ENCODE measurements around the gene EFNB3.

The EFNB3 gene

DNA sequence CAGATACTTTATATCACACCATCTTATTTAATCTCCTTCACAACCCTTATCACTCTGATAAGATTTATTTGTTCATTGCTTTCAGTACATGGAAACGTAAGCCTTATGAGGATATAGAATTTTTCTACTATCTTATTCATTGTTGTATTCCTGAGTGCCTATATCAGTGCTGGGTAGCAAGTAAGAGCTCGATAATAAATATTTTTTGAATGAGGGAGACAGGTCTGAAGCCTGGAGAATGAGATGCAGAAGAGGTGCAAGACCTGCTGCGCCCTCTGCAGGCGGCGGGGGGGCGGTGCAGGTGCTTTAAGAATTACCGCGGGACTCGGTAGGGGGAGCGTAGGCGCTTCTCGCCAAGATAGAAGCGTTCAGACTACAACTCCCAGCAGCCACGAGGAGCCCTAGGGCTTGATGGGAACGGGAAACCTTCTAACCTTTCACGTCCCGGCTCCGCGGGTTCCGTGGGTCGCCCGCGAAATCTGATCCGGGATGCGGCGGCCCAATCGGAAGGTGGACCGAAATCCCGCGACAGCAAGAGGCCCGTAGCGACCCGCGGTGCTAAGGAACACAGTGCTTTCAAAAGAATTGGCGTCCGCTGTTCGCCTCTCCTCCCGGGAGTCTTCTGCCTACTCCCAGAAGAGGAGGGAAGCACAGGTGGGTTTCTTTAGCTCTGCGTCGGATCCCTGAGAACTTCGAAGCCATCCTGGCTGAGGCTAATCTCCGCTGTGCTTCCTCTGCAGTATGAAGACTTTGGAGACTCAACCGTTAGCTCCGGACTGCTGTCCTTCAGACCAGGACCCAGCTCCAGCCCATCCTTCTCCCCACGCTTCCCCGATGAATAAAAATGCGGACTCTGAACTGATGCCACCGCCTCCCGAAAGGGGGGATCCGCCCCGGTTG is 16.8 kb upstream of the EFNB3 start, which contains the start of gene WRAP53:
TSS of gene WRAP53 (plus strand) at position 570 of the 900 bp plus-strand sequence. CDS start at position 742, 172 bp downstream.
- Histone ChIP-seq H3K27me3 (ENCODE audit: insufficient read depth, poor library complexity, severe bottlenecking) (no peaks in the 10 kb centered on the region), H3K4me3 (replicated peaks; ENCODE audit: insufficient read depth, low read length) (peak within 1 kb of the TSS; percentile 73), H3K27ac (replicated peaks) (peak within 1 kb of the TSS; percentile 96)
- TF ChIP-seq SPI1 (IDR thresholded peaks at IDR 0.05; ENCODE audit: borderline replicate concordance, low read depth), result no peak
- TF ChIP-seq, protein P1, sequence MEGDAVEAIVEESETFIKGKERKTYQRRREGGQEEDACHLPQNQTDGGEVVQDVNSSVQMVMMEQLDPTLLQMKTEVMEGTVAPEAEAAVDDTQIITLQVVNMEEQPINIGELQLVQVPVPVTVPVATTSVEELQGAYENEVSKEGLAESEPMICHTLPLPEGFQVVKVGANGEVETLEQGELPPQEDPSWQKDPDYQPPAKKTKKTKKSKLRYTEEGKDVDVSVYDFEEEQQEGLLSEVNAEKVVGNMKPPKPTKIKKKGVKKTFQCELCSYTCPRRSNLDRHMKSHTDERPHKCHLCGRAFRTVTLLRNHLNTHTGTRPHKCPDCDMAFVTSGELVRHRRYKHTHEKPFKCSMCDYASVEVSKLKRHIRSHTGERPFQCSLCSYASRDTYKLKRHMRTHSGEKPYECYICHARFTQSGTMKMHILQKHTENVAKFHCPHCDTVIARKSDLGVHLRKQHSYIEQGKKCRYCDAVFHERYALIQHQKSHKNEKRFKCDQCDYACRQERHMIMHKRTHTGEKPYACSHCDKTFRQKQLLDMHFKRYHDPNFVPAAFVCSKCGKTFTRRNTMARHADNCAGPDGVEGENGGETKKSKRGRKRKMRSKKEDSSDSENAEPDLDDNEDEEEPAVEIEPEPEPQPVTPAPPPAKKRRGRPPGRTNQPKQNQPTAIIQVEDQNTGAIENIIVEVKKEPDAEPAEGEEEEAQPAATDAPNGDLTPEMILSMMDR (IDR thresholded peaks at IDR 0.05; ENCODE audit: insufficient read depth, low read length), result peak; percentile 55
- peak; percentile 69 to 88 for DNase-seq (ENCODE audit: low read depth in 1 of 2, low spot score in 1 of 2)

GRCh38 chr17:7688808-7689316 is 16.1 kb upstream of the EFNB3 start:
- TF ChIP-seq GABPA (IDR thresholded peaks at IDR 0.05; ENCODE audit: low read depth), result no peak
- TF ChIP-seq POLR2AphosphoS5 (IDR thresholded peaks at IDR 0.05; ENCODE audit: low read depth), result no peak
- TF ChIP-seq SPI1 (IDR thresholded peaks at IDR 0.05; ENCODE audit: borderline replicate concordance, low read depth), result no peak
- TF ChIP-seq, protein P1 (IDR thresholded peaks at IDR 0.05; ENCODE audit: insufficient read depth, low read length), result no peak
- no peak for TF ChIP-seq REST (IDR thresholded peaks at IDR 0.05; ENCODE audit: insufficient replicate concordance, low read depth)
- Histone ChIP-seq H3K27me3 (ENCODE audit: insufficient read depth, poor library complexity, severe bottlenecking) (no peaks in the 10 kb centered on the region), H3K4me3 (replicated peaks; ENCODE audit: insufficient read depth, low read length) (peak overlapping the region; percentile 58), H3K27ac (replicated peaks) (no peak overlapping the region)
- DNase-seq (ENCODE audit: low read depth in 1 of 2, low spot score in 1 of 2), result no peak

GRCh38 chr17:7695586-7695985 is 9.4 kb upstream of the EFNB3 start:
- H3K27ac ChIP-seq (replicated peaks), result no peak overlapping the region
- no peak overlapping the region for H3K4me3 ChIP-seq (replicated peaks; ENCODE audit: insufficient read depth, low read length)
- no peaks in the 10 kb centered on the region for H3K27me3 ChIP-seq (ENCODE audit: insufficient read depth, poor library complexity, severe bottlenecking)
- no peak for TF ChIP-seq SPI1 (IDR thresholded peaks at IDR 0.05; ENCODE audit: borderline replicate concordance, low read depth)
- DNase-seq (ENCODE audit: low read depth in 1 of 2, low spot score in 1 of 2), result no peak

- no peak for DNase-seq (ENCODE audit: low read depth in 1 of 2, low spot score in 1 of 2)
- TF ChIP-seq, protein P1 (IDR thresholded peaks at IDR 0.05; ENCODE audit: insufficient read depth, low read length), result no peak
- TF ChIP-seq REST (IDR thresholded peaks at IDR 0.05; ENCODE audit: insufficient replicate concordance, low read depth) (no peak), GABPA (IDR thresholded peaks at IDR 0.05; ENCODE audit: low read depth) (no peak), POLR2AphosphoS5 (IDR thresholded peaks at IDR 0.05; ENCODE audit: low read depth) (no peak), SPI1 (IDR thresholded peaks at IDR 0.05; ENCODE audit: borderline replicate concordance, low read depth) (no peak)
- no peak overlapping the region for H3K4me3 ChIP-seq (replicated peaks; ENCODE audit: insufficient read depth, low read length)
- H3K27me3 ChIP-seq (ENCODE audit: insufficient read depth, poor library complexity, severe bottlenecking), result no peaks in the 10 kb centered on the region
- H3K27ac ChIP-seq (replicated peaks), result no peak overlapping the region
These were observed 7.0 kb upstream of the EFNB3 start for GRCh38 chr17:7697828-7698588.
